Lower lobe of right lung (tissue), 2 donors: ENCODE data around the gene SNAPC1. TPM values are rescaled to one million over a fixed set of nuclear protein-coding genes. Genes with fewer than 3 reads are reported as not detected.

Source experiments
- ATAC-seq, 2 donors: fragments of 200-7000 bp; cut with Tn5 transposase; one replicate each; pipeline ENCODE4 v1.9.1; 2020 to 2022; ENCODE audit warnings: mild to moderate bottlenecking in 2 of 2, moderate library complexity in 2 of 2
- DNase-seq: peaks from one replicate; pipeline ENCODE4 v3.0.0-alpha.2; 2020
- H3K27ac ChIP-seq: fragments of 200-600 bp; one replicate; pipeline ENCODE4 v1.8.0; 2022
- H3K27me3 ChIP-seq: fragments of 200-600 bp; one replicate; pipeline ENCODE4 v1.8.0; 2022; ENCODE audit warnings: low read depth
- H3K36me3 ChIP-seq: fragments of 200-600 bp; one replicate; pipeline ENCODE4 v1.8.0; 2022; ENCODE audit warnings: mild to moderate bottlenecking
- H3K4me1 ChIP-seq: fragments of 200-600 bp; one replicate; pipeline ENCODE4 v1.8.0; 2022
- H3K4me3 ChIP-seq: fragments of 200-600 bp; one replicate; pipeline ENCODE4 v1.8.0; 2022; ENCODE audit warnings: mild to moderate bottlenecking
- H3K9me3 ChIP-seq: fragments of 200-600 bp; one replicate; pipeline ENCODE4 v1.8.0; 2022
- CTCF ChIP-seq: fragments of 200-600 bp; IDR thresholded peaks from one replicate; pipeline ENCODE4 v1.8.0; 2022; ENCODE audit warnings: antibody characterized with exemption, mild to moderate bottlenecking
- intact Hi-C: fragments of 100-400 bp; cut with DNase I; formaldehyde crosslinking; loops from one replicate; pipeline ENCODE4 v1.11.0; 2022
- total RNA-seq: library from RNA; stranded (reverse); fragmentation: NEBNext Ultra II Directional; extraction: Animal tissue kit (Norgen Biotek cat#: 25700); gene quantifications from one replicate; pipeline ENCODE4 v1.2.1, GENCODE V29; 2021
- donor health status: DM: no; HTN: yes; CAD: no; lungs with severe emphysema.

The SNAPC1 gene
- total RNA-seq, 1 donor from 2014 or later = 6.2 TPM

DNA sequence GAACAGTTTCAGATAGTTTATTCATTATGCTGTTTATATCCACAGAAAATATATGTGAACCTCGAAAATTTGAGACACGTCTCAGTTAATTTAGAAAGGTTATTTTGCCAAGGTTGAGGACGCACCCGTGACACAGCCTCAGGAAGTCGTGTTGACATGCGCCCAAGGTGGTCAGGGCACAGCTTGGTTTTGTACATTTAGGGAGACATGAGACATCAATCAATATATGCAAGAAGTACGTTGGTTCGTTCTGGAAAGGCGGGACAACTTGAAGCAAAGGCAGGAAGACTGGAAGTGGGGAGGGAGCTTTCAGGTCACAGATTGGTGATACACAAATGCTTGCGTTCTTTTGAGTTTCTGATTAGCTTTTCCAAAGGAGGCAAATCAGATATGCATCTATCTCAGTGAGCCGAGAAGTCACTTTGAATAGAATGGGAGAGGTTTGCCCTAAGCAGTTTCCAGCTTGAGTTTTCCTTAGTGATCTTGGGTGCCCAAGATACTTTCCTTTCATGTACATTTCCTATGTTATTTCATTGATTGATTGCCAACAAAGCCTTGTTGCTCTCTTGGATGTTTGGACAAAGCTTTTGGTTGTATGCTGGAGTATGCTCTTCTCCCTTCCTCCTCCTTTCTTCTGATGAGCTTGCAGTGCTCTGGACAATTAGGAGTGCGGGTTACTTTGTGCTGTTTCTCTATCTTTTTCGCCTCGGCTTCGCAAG, 3.2 kb downstream of the SNAPC1 start:
- Histone ChIP-seq H3K27ac (no peak overlapping the region), H3K27me3 (no peaks in the 10 kb centered on the region), H3K4me1 (peaks cover 19% of the 10 kb centered on the region), H3K9me3 (no peaks in the 10 kb centered on the region), H3K36me3 (peaks cover 29% of the 10 kb centered on the region), H3K4me3 (no peak overlapping the region)
- DNase-seq (no peak), ATAC-seq (no peak)
- intact Hi-C loops = no loop called here
- no peak for TF ChIP-seq CTCF

DNA sequence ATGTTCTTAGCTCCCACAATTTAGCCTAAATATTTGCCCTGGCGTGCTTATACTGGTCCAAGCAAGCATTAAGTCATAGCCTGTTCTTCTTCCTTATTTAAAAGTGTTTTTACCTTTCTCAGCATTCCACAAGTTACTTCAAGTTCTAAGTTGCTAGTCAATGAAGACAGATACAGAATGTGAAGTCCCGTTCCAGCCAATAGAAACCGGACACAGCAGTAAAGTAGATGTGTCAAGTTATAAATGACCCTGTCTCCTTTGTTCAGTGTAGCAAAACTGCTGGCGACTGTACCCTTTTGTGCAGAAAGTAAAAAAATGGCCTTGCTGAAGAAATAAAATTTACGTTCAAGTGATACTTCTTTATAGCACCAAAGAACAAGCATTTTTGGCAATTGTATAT, 3.9 kb downstream of the SNAPC1 start:
- no peak for ATAC-seq
- intact Hi-C loops = no loop called here
- no peak overlapping the region for H3K4me3 ChIP-seq

DNA sequence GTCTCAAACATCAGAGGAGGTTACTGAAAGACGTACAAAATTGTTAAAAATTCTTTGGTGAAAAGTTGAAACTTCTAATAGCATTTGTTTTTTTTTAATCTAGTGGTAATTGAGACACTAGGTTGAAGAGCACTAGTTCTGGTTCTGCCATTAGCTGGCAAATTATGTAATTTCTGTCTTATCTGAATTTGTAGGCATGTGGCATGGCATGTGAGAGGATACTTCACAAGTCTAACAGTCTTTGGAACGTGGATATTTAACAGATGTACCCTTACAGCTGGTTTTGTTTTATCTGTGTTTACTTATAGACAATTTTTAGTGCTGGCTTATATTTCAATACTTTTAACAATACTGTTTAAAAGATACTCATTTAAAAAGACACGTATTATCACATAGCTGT, 6.0 kb downstream of the SNAPC1 start:
- intact Hi-C loops = no loop called here
- Histone ChIP-seq H3K27ac (no peak overlapping the region), H3K9me3 (no peaks in the 10 kb centered on the region), H3K27me3 (no peaks in the 10 kb centered on the region), H3K4me1 (peaks cover 12% of the 10 kb centered on the region), H3K36me3 (peaks cover 48% of the 10 kb centered on the region), H3K4me3 (no peak overlapping the region)
- TF ChIP-seq CTCF = no peak
- ATAC-seq (peak in 1 of 2 donors; percentile 60), DNase-seq (no peak)

More for the DNA sequence above, 3.9 kb downstream of the SNAPC1 start:
- no peak for DNase-seq
- Histone ChIP-seq H3K4me1 (peaks cover 19% of the 10 kb centered on the region), H3K36me3 (peaks cover 36% of the 10 kb centered on the region), H3K27ac (no peak overlapping the region), H3K9me3 (no peaks in the 10 kb centered on the region), H3K27me3 (no peaks in the 10 kb centered on the region)
- no peak for TF ChIP-seq CTCF

DNA sequence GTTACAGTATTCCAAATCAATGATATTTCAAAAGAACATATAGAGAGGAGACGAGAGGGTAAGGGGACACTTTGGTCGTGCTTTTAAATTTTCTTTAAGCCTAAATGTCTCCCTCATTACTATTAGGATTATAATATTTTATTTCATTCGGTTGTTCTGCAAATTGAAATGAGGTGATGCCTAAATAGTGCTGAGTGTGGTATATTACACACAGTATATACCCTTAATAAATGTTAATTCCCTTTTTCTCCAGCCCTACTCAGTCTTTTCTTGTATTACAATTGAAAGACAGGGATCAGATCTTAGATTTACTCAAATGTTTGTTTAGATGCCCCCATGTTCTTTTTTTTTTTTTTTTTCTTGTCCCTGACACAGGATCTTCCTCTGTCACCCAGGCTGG, 7.7 kb downstream of the SNAPC1 start:
- H3K9me3 ChIP-seq = no peaks in the 10 kb centered on the region
- no peak overlapping the region for H3K4me3 ChIP-seq
- no peak for ATAC-seq
- H3K36me3 ChIP-seq = peaks cover 57% of the 10 kb centered on the region
- no peaks in the 10 kb centered on the region for H3K4me1 ChIP-seq
- intact Hi-C loops = no loop called here
- H3K27me3 ChIP-seq = no peaks in the 10 kb centered on the region
- no peak for TF ChIP-seq CTCF
- DNase-seq = no peak
- H3K27ac ChIP-seq = no peak overlapping the region

- no peaks in the 10 kb centered on the region for H3K27me3 ChIP-seq
- H3K4me3 ChIP-seq = no peak overlapping the region
- intact Hi-C loops = no loop called here
- no peak overlapping the region for H3K27ac ChIP-seq
- H3K4me1 ChIP-seq = no peaks in the 10 kb centered on the region
- no peaks in the 10 kb centered on the region for H3K9me3 ChIP-seq
- no peak for TF ChIP-seq CTCF
- DNase-seq = no peak
- peaks cover 68% of the 10 kb centered on the region for H3K36me3 ChIP-seq
- ATAC-seq = no peak
Observed at GRCh38 chr14:61774861-61775260, 12.6 kb downstream of the SNAPC1 start.
